CD4-positive, alpha-beta T cell treated with Interleukin-4 for 1 hour (primary cell): ENCODE measurements around the gene TTC39C.
"Not testable (repeated sequence)": the region's sequence is repeated elsewhere in the genome, so short reads cannot be mapped to it uniquely, and the experiment has no call there.

Experiments
- DNase-seq, 2 donors: peaks; one replicate each; pipeline ENCODE4 v3.0.0-alpha.2; 2020 to 2022

The TTC39C gene

DNA sequence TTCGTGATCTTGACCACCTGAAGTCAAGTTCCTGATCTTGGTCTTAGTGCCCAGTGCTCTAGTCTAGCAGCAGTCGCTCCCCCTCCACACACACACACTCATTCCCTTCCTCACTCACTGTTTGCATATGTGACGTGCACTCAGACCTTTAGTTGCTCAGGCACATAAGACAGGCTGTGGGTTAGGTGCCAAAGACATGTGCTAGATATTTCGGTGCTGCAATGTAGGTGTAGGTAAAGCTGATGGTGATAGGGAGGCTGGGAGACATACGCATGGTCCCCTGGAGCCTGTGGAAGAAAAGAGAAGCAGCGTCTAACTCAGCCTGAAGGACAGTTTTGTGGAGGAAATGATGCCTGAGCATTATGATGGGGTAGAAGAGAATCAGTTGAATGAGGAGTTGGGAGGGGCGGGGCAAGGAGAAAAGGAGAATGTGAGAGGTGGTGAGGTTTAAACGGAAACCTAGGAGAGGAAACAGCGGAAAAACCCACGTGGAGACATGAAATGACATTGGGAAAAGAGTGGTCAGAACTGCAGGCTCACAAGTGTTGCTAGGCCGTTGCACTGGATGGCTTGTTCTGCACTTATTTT is 3.8 kb downstream of the TTC39C start:
- no peak for DNase-seq

DNA sequence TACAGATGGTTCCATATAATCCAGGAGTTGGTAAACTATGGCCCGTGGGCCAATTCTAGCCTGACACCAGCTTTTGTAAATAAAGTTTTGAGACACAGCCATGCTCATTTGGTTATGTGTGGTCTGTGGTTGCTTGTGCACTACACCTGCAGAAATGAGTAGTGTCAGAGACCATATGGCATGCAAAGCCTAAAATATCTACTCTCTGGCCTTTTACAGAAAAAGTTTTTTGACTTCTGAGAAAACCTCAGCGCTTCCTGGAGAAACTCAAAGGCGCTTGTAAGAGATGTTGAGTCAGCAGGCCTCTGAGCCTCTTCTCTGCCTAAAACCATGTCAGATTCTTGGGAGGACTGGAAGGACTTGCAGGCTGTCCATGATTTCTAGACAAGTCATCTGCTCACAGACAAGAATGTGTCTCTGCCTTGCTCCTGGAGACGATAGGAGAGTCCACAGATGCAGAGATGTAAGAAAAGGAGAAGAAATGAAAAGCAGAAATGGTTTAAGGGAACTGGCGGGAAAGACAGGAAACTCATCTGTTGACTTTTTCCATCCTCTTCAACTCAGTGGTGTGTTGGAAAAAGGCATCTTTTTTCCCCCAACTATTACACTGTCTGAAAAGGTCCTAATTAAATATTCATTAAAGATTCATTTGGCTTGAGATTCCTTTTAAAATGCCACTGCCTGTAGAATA is 5.2 kb downstream of the TTC39C start:
- peak; percentile 59 to 82 for DNase-seq

GRCh38 chr18:24021505-24021904 is 7.0 kb downstream of the TTC39C start:
- no peak for DNase-seq

DNA sequence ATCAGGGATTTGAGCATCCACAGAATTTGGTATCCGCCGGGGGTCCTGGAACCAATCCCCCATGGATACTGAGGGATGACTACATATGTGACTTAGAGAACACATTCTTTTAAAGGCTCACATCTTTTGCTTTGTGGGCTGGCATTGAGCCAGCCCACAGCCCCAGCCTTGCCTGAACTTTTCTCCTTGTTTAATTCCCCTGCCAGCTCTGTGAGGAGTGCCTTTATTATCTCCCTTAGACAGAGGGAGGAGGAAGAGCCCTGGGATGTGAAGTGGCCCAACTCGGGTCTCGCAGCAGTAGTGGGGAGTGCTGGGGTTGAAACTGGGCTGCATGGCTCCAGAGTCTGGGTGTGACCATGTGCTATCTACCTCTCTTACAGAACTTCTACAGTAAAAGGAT is 7.6 kb downstream of the TTC39C start:
- DNase-seq, result no peak

GRCh38 chr18:24023185-24023814 is 8.7 kb downstream of the TTC39C start:
- DNase-seq, result no peak

GRCh38 chr18:24024425-24024824 is 9.9 kb downstream of the TTC39C start:
- no peak for DNase-seq

DNA sequence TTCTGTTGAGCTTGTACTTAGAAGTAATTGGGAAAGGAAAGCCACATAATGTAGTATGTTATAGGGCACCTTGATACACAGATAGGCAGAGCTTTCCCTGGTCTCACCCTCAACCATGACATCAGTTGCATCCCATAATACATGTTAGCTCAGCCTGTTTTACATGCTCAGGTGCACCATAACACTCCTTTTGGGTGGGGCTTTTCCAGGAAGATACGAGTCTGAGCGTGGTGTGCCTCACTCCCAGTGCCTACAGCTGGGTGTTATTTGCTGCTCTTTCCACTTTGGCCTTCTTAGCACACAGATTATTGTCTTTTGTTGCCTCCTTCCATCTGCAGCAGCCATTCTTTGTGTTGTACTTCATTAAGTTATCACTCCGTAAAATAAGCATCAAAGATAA is 11.9 kb downstream of the TTC39C start:
- DNase-seq, result no peak

- DNase-seq, result no peak
Measured at GRCh38 chr18:24027156-24027827, 12.7 kb downstream of the TTC39C start.

DNA sequence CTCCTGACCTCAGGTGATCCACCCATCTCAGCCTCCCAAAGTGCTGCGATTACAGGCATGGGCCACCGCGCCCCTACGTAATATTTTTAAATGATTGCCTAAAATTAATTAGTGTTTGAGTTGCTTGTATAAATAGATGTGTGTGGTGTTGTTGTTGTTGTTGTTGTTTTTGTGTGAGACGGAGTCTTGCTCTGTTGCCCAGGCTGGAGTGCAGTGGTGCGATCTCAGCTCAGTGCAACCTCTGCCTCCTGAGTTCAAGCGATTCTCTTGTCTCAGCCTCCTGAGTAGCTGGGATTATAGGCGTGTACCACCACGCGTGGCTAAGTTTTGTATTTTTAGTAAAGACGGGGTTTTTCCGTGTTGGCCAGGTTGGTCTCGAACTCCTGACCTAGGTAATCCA is 14.4 kb downstream of the TTC39C start:
- not testable (repeated sequence) for DNase-seq

GRCh38 chr18:24031318-24031717 is 16.8 kb downstream of the TTC39C start:
- DNase-seq, result no peak

DNA sequence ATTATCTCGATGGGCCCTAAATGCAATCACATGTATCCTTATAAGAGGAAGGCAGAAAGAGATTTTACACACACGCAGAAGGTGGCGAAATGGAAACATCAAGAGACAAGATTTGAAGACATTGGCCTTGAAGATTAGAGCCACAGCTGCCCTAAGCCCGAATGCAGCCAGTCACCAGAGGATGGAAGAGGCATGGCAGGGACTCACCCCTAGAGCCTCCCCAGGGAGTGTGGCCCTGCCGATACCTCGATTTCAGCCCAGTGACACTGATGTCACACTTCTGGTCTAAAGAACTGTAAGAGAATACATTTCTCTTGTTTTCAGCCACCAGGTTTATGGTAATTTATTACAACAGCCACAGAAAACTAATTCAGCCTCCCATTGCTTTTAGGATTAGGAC is 17.4 kb downstream of the TTC39C start:
- DNase-seq, result no peak

DNA sequence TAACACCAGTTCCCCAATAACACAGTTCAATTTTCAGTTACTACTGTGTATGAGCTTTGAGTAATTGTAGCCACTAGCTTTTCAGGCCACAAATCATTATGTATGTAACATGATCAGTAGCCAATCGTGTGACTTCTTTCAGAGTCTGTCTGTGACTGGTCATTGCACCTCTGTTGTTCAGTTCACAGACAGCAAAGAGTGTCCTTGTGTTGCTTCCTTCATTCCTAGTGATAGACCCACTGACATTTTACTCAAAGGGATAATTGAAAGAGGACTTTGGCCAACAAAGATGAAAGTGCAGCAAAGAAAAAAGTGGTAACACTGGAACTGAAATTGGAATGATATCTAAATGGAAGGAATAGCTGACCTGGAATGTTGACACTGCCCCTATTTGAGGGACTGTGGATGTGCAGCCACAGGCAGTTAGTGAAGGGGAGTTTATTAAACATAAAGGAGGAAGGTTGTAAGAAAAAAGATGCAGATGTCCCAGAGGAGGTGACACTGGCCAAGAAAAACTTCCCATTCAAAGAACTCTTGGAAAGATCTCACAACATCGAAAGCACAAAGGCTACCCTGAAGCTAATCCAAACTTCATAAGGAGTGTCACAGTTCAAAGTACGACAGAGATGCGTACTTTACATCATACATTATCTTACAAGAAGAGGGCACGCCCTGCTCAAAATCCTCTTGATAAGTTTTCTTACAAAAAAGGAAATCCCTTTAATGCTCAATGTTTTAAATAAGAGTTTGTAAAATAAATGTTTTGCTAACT is 19.3 kb downstream of the TTC39C start:
- no peak for DNase-seq

DNA sequence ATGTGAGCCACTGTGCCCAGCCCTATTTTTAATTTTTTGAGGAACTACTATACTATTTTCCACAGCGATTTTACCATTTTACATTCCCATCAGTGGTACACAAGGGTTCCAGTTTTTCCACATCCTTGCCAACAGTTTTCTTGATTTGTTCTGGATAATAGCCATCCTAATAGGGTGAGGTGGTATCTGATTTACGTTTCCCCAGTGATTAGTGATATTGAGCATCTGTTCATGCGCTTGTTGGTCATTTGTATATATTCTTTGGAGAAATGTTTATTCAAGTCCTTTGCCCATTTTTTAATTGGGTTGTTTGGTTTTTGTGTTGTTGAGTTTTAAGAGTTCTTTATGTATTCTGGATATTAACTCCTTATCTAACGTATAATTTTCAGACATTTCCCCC is 20.8 kb downstream of the TTC39C start:
- DNase-seq, result no peak

GRCh38 chr18:24039671-24040070 is 25.1 kb downstream of the TTC39C start:
- DNase-seq, result no peak

- no peak for DNase-seq
Measured at GRCh38 chr18:24041691-24042090, 27.1 kb downstream of the TTC39C start.

- DNase-seq, result no peak
Measured at GRCh38 chr18:24043403-24043802, 28.8 kb downstream of the TTC39C start.

DNA sequence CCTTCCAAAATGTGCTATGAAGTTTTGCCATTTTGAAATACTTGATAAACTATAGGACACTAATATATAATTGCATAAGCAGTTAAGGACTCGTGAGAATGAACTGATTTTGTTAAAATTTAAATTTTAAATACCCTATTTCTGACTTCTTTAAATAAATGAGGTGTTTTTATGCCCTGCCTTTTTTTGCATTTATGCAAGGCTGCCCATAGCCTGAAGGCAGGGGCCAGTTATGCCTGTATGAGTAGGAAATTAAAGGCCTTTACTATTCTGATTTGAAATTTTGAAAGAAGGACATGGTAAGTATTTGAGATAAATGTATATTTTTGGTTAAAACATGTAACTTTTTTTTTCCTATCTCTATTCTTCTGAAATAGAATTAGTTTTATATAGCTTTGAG is 33.7 kb downstream of the TTC39C start:
- no peak for DNase-seq

GRCh38 chr18:24049142-24049541 is 34.6 kb downstream of the TTC39C start:
- DNase-seq, result no peak

DNA sequence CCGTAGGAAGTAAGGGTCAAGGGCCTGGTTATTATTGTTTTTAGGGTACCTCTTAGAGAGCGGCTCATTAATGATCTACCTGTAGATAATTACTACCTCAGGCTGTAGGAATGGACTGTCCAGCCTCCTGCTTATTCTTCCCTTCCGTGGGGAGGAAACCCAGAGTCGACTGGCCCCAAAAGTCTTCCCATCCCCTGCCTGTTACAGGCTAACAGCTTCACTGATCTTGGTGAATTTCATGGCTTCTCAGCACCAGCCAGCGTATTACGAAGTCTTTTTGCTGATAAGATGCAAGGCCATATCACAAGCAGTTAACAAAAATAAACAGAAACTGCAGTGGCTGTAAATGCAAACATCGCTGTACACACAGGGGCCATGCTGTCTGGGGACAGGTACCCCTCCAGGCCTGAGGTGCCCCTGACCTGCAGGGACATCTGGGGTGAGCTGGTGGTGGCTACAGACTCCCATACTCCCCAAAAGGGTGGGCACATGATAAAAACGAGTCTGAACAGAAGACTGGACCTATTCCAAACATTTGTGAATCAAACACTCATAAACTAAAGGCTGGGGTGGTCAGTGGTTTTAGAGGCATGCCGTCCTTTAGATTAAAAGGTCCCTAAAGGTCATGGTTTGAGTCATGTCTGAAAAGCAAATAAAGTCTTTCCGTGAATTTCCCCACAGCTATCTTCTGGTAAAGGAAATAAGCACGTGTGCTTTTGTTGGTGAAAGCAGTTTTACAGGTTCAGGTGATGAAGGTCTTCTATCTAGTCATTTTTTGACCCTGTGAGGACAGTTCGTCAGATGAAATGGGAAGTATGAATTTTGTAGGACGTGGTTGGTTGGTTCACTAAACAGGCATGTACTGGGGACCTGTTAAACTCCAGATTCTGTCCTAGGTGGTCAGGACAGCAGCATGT is 36.7 kb downstream of the TTC39C start:
- DNase-seq, result no peak

DNA sequence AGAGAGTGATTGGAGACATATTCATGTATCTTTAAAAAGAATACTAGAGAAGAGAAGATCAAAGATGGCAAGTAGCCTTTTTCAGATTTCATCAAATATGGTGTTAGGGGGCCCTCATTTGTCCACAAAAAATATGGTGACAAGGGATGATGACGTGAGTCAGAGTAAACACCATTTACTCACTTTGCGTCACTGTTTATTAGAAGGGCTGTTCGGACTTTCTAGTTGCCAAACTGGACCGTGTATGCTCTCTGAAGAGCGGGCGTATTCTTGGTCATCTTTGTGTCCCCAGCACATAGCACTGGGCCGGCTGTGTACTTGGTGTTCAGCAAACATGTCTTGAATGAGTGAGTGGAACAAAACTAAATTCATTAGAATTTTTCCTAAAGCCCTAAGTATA is 37.5 kb downstream of the TTC39C start:
- DNase-seq, result no peak

GRCh38 chr18:24053211-24053610 is 38.7 kb downstream of the TTC39C start:
- no peak for DNase-seq

- DNase-seq, result no peak
Measured at GRCh38 chr18:24054130-24054529, 39.6 kb downstream of the TTC39C start.
